ENCODE results near the gene GPR137B.

- TF ChIP-seq CTCF (IDR thresholded peaks at IDR 0.05; ENCODE audit: insufficient read depth, low read length, poor library complexity, severe bottlenecking) (no peak), EZH2phosphoT487 (conservative IDR thresholded peaks at IDR 0.05; ENCODE audit: low read length) (no peak)
These were observed 2.8 kb upstream of the GPR137B start for GRCh38 chr1:236139495-236139894.

Measured in SU-DHL-6 (cell line).